HCT116 (cell line): ENCODE measurements around the gene RAET1G.

Experiments used
- ATF3 ChIP-seq: IDR thresholded peaks from 2 replicates; pipeline ENCODE4 v1.6.1; 2012
- CBX3 ChIP-seq: IDR thresholded peaks from 2 replicates; pipeline ENCODE4 v1.6.1; 2012; ENCODE audit warnings: low read depth
- CTCF ChIP-seq, 3 experiments: fragments of 200-600 bp in 1 of 3; sonication (generic) in 1 of 3; IDR thresholded peaks in 2 of 3; conservative IDR thresholded peaks in 1 of 3; 2 replicates each; pipeline ENCODE4 v1.5.1; 2012 to 2017; ENCODE audit warnings: low read depth in 2 of 3, low read length in 2 of 3, antibody characterized with exemption in 1 of 3, borderline replicate concordance in 1 of 3, control low read depth in 1 of 3, mild to moderate bottlenecking in 1 of 3, mixed read lengths in 1 of 3, mixed run types in 1 of 3, moderate library complexity in 1 of 3; ENCODE audit not compliant: insufficient read depth in 1 of 3
- EZH2 ChIP-seq: fragments of 200-600 bp; sonication (generic); IDR thresholded peaks from 2 replicates; pipeline ENCODE4 v1.6.1; 2017; ENCODE audit warnings: antibody characterized with exemption, mixed run types
- FOSL1 ChIP-seq: IDR thresholded peaks from 2 replicates; pipeline ENCODE4 v1.6.1; 2012; ENCODE audit warnings: low read depth
- JUND ChIP-seq: IDR thresholded peaks from 2 replicates; pipeline ENCODE4 v1.6.1; 2012
- MAX ChIP-seq: IDR thresholded peaks from 2 replicates; pipeline ENCODE4 v1.6.1; 2012
- POLR2A ChIP-seq: IDR thresholded peaks from 2 replicates; pipeline ENCODE4 v1.7.0; 2011; ENCODE audit warnings: borderline replicate concordance; ENCODE audit not compliant: insufficient read depth, insufficient read length; ENCODE audit errors: extremely low read depth
- POLR2AphosphoS5 ChIP-seq: IDR thresholded peaks from 2 replicates; pipeline ENCODE4 v1.6.1; 2011; ENCODE audit warnings: mild to moderate bottlenecking, low read depth, low read length, moderate library complexity
- RAD21 ChIP-seq: IDR thresholded peaks from 2 replicates; pipeline ENCODE4 v1.6.1; 2012; ENCODE audit warnings: low read depth, mild to moderate bottlenecking
- REST ChIP-seq: IDR thresholded peaks from 2 replicates; pipeline ENCODE4 v1.6.1; 2012; ENCODE audit warnings: low read depth
- SP1 ChIP-seq: IDR thresholded peaks from 2 replicates; pipeline ENCODE4 v1.6.1; 2012; ENCODE audit warnings: low read depth
- YY1 ChIP-seq: IDR thresholded peaks from 2 replicates; pipeline ENCODE4 v1.6.1; 2011; ENCODE audit warnings: low read length, low read depth, moderate library complexity, mild to moderate bottlenecking; ENCODE audit not compliant: insufficient replicate concordance; ENCODE audit errors: extremely low read depth
- ZFX ChIP-seq: fragments of 450-650 bp; IDR thresholded peaks from 2 replicates; pipeline ENCODE4 v1.6.1; 2017

- TF ChIP-seq CTCF (IDR thresholded peaks at IDR 0.05 in 2 of 3, conservative IDR thresholded peaks at IDR 0.05 in 1 of 3; ENCODE audit: borderline replicate concordance in 1 of 3, insufficient read depth in 1 of 3, low read depth in 2 of 3, low read length in 2 of 3), result no peak
- TF ChIP-seq JUND, result no peak
- peak; percentile 86 for TF ChIP-seq POLR2AphosphoS5
- no peak for TF ChIP-seq REST
- TF ChIP-seq EZH2, result no peak
- TF ChIP-seq FOSL1, result no peak
- TF ChIP-seq ATF3, result no peak; the same call in 1 of the 2 replicates
- TF ChIP-seq POLR2A, result peak; percentile 89
- peak; percentile 79 for TF ChIP-seq SP1
- no peak for TF ChIP-seq RAD21
- peak; percentile 90 for TF ChIP-seq CBX3
- TF ChIP-seq ZFX, result peak; percentile 27; the same call in 1 of the 2 replicates
- peak; percentile 98 for TF ChIP-seq MAX
- no peak for TF ChIP-seq YY1
Measured at GRCh38 chr6:149963462-149964307, 40.8 kb upstream of the RAET1G start, which contains the start of gene ULBP1.
